ENCODE results near the gene AIFM3.

AIFM3 gene

GRCh38 chr22:20997536-20998257 is 30.6 kb downstream of the AIFM3 start:
- no peak for TF ChIP-seq CTCF (IDR thresholded peaks at IDR 0.05)
- Mint-ChIP-seq H3K27ac (peak overlapping the region; percentile 82), H3K9me3 (no peaks in the 10 kb centered on the region), H3K4me1 (peaks cover 20% of the 10 kb centered on the region), H3K4me3 (no peak overlapping the region), H3K27me3 (ENCODE audit: low read depth, poor library complexity) (peaks cover 5% of the 10 kb centered on the region), H3K36me3 (ENCODE audit: low read depth) (no peaks in the 10 kb centered on the region)
- DNase-seq = no peak

GRCh38 chr22:20998411-20999336 is 31.6 kb downstream of the AIFM3 start:
- H3K27me3 Mint-ChIP-seq (ENCODE audit: low read depth, poor library complexity) = peaks cover 5% of the 10 kb centered on the region
- H3K9me3 Mint-ChIP-seq = no peaks in the 10 kb centered on the region
- TF ChIP-seq CTCF (IDR thresholded peaks at IDR 0.05) = no peak
- H3K4me3 Mint-ChIP-seq = no peak overlapping the region
- peaks cover 30% of the 10 kb centered on the region for H3K4me1 Mint-ChIP-seq
- no peak for DNase-seq
- H3K27ac Mint-ChIP-seq = peak overlapping the region; percentile 82
- no peaks in the 10 kb centered on the region for H3K36me3 Mint-ChIP-seq (ENCODE audit: low read depth)

GRCh38 chr22:20999350-21000206 is 32.5 kb downstream of the AIFM3 start:
- H3K4me1 Mint-ChIP-seq = peaks cover 35% of the 10 kb centered on the region
- no peak for DNase-seq
- no peaks in the 10 kb centered on the region for H3K9me3 Mint-ChIP-seq
- peak overlapping the region; percentile 65 for H3K4me3 Mint-ChIP-seq
- H3K27ac Mint-ChIP-seq = no peak overlapping the region
- no peak for TF ChIP-seq CTCF (IDR thresholded peaks at IDR 0.05)
- H3K36me3 Mint-ChIP-seq (ENCODE audit: low read depth) = peaks cover 3% of the 10 kb centered on the region
- H3K27me3 Mint-ChIP-seq (ENCODE audit: low read depth, poor library complexity) = peaks cover 5% of the 10 kb centered on the region

GRCh38 chr22:21000207-21000986 is 33.3 kb downstream of the AIFM3 start:
- no peak for DNase-seq
- Mint-ChIP-seq H3K27me3 (ENCODE audit: low read depth, poor library complexity) (peaks cover 5% of the 10 kb centered on the region), H3K9me3 (no peaks in the 10 kb centered on the region), H3K27ac (no peak overlapping the region), H3K36me3 (ENCODE audit: low read depth) (peaks cover 3% of the 10 kb centered on the region), H3K4me1 (peaks cover 35% of the 10 kb centered on the region), H3K4me3 (peak overlapping the region; percentile 97)
- no peak for TF ChIP-seq CTCF (IDR thresholded peaks at IDR 0.05)

GRCh38 chr22:21000987-21001600 is 34.0 kb downstream of the AIFM3 start:
- peaks cover 3% of the 10 kb centered on the region for H3K36me3 Mint-ChIP-seq (ENCODE audit: low read depth)
- peak overlapping the region; percentile 97 for H3K4me3 Mint-ChIP-seq
- peak overlapping the region; percentile 99 for H3K27ac Mint-ChIP-seq
- H3K9me3 Mint-ChIP-seq = no peaks in the 10 kb centered on the region
- peaks cover 35% of the 10 kb centered on the region for H3K4me1 Mint-ChIP-seq
- TF ChIP-seq CTCF (IDR thresholded peaks at IDR 0.05) = no peak
- H3K27me3 Mint-ChIP-seq (ENCODE audit: low read depth, poor library complexity) = peaks cover 5% of the 10 kb centered on the region
- DNase-seq = no peak
